Activated CD8-positive, alpha-beta memory T cell treated with anti-CD3 and anti-CD28 coated beads, Interleukin-2, amount 50 U/mL, for 24 hours (primary cell): Measurements from ENCODE around the gene MTUS2.

Experiments
- DNase-seq: peaks from one replicate; pipeline ENCODE4 v3.0.0-alpha.2; 2020; ENCODE audit errors: extremely low read depth

MTUS2 gene

DNA sequence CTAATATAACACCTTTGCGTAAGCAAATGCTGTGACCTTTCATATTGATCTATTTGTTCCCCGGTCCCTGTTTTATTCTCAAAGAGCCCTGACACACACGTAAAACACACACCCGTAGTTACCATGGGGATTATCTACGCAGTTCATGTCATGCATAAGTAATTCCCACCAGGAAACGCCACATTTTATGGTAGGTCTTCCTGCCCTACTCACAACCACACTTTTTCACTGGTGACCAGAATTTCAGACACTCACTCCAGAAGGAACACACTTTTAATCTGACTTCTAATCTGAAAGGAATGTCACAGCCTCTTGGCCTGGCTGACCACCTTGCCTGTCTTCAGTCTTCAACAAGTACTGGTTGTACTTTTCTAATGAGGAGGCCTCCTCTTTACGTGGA lies 728.6 kb downstream of the MTUS2 start:
- DNase-seq = no peak

DNA sequence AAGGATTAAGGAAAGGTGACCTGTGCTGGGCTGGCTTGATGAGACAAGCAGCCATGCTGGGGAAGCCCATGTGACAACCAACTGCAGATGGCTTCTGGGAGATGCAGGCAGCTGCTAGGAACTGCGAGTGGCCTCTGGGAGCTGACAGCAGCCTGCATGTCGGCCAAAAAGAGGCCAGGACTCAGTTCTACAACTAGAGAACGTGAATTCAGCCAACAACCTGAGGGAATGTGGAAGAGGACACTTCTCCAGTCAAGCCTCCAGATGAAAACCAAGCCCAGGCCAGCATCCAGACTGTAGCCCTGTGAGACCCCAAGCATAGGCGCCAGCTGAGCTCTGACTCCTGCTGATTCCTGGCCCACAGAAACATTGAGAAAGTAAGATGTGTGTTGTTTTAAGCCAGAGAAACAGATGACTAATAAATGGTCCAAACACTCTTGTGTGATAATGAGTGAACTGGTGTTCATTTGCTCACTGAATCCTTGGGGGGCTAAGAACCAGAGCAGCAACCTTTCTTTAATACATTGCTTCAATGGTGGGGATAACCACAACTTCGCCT lies 730.4 kb downstream of the MTUS2 start:
- DNase-seq = no peak

DNA sequence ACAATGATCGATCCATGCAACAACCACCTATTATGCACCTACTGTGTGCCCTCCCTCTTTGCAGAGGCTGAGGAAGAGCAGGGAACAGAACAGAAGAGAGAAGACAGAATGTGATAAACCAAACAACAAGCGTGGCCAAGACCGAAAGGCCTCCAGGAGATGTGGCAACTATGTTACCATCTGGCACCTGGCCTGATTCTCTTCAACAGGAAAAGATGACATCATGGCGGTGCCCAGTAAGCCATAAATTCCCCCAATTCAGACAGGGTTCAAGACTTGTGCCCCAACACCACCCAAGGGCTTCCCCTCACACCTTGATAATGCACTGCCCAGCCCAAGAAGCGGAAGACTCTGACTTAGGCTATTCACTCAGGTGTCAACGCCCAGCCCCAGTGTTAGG lies 731.1 kb downstream of the MTUS2 start:
- DNase-seq = no peak
